HT-29 (cell line): ENCODE results near the gene ABLIM2. TPM values are rescaled to one million over a fixed set of nuclear protein-coding genes. Genes with fewer than 3 reads are reported as not detected.

Source experiments
- DNase-seq: peaks from one replicate; pipeline ENCODE4 v3.0.0-alpha.2; 2015; ENCODE audit warnings: low spot score
- total RNA-seq: library from RNA; depleted of rRNA; stranded (reverse); fragments of >200 nt; shearing (Covaris generic); gene quantifications from 2 replicates; pipeline ENCODE4 v1.2.3, GENCODE V29; 2014

The ABLIM2 gene
- total RNA-seq, 1 experiment from 2014 or later: 0.13 TPM

DNA sequence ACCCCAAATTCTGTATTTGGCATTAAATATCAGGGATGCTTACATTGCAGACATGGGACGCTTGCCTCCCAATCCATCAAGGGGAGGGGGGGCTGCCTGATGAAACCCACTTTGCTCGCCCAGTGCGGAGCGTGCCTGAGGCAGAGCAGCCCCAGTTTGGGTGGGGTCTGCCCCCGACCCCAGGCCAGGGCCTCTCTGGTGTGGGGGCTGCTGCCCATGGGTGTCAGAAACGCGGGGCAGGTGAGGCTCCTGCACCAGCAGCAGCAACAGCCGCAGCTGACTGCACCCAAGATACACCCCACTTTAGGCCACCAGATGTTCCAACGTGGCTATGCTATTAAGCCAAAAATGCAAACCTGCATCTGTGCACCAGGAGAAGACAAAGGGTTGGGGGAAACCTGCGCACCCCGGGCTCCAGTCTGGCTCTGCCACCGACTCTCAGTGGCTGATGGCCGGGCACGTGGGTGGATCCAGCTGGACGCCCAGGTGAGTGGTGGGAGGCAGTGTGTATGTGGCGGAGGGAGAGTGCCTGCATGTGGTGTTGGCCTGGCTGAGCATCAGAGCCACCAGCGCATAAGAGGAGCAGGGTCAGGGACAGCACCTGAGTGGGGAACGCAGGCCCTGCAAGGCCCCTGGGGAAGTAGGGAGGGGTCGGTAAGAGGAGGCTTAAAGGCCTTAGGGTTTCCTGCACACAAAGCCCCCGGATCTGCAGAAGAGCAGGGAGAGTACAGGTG lies 86.2 kb downstream of the ABLIM2 start:
- no peak for DNase-seq

DNA sequence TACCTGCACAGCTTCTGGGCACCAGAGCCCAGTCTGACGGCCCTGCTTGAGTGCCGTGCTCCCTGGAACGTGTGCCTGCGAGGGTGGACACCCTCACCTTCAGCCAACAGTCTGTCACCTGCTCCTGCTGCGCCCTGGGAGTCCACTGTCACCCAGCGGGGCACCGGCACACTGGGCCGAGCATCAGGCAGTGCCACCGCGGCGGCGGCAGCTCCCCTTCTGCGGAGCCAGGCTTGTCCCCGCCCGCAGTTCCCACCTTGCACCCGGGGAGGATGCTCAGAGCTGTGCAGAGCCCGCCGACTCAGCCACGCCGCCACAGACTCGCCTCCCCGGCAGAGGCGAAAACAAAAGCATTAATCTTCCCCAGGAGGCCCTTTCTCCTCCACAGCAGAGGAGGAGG lies 86.8 kb downstream of the ABLIM2 start:
- DNase-seq: no peak

DNA sequence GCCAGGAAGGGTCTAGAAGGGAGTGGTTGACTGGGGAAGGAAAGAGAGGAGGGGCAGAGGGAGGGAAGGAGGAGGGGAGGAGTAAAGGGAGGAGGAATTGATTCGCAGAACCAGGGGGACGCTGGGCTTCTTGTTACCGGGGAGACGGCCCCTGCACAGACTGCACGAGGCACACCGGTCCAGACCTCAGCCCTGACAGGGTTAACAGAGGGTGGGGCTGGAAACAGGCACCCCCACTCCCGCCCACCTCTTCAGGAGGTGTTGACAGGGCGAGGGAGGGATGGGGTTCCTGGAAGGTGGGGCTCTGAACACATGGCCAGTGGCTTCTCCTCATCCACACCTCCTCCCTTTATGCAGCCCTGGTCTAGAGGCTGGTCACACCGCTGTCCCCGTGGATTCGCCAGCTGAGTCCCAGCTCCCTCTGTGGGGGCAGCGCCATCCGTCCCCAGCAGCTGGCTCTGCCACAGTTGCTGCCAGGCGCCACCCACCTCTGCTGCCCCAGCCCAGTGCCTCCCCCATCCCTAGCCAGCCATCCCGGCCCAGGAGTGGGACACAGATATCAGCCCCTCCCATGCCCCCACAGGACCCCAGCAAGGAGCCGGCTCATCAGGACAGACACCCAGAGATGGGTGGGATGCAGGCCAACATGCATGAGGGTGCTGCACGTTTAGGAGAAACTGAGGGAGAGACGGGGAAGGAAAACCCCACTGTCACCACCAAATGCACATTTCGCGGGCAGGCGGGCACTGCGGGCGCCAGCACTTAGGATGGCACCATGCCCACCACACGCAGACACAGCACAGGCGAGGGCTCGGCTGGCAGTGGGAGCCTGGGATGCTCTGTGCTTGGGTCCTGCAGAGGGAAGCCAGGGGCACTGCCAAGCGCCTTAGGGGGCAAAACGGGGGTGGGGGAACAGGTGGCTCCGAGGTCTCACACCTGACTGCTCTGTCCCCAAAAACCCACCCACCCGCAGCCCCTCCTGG lies 87.6 kb downstream of the ABLIM2 start:
- DNase-seq: no peak

DNA sequence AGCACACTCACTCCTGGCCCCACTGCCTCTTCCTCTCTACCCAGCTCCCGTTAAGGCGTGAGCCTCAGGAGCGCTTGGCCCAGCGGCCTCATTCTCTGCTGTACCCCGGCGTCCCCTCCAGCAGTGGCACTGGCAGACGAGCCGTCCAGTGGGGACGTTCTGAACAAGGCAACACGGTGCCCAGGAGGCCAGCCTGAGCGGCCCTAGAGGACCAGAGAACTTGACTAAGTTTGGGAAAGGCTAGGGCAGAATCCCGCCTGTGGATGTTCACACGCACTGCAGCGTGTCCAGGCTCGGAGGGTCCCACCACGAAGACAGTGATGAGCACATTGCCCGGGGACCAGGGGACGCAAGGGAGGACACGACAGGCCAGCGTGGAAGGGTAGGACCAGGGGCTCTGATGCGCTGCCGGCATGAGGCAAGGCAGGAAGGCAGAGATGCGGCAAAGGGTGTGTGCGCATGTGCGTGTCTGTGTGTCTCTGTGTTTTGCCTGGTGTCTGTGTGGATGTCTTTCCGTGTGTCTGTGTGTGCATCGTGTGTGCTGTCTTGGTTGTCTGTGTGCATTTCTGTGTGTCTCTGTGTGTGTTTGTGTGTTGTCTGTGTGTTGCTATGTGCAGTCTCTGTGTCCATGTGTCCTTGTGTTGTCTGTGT lies 89.4 kb downstream of the ABLIM2 start:
- DNase-seq: no peak

DNA sequence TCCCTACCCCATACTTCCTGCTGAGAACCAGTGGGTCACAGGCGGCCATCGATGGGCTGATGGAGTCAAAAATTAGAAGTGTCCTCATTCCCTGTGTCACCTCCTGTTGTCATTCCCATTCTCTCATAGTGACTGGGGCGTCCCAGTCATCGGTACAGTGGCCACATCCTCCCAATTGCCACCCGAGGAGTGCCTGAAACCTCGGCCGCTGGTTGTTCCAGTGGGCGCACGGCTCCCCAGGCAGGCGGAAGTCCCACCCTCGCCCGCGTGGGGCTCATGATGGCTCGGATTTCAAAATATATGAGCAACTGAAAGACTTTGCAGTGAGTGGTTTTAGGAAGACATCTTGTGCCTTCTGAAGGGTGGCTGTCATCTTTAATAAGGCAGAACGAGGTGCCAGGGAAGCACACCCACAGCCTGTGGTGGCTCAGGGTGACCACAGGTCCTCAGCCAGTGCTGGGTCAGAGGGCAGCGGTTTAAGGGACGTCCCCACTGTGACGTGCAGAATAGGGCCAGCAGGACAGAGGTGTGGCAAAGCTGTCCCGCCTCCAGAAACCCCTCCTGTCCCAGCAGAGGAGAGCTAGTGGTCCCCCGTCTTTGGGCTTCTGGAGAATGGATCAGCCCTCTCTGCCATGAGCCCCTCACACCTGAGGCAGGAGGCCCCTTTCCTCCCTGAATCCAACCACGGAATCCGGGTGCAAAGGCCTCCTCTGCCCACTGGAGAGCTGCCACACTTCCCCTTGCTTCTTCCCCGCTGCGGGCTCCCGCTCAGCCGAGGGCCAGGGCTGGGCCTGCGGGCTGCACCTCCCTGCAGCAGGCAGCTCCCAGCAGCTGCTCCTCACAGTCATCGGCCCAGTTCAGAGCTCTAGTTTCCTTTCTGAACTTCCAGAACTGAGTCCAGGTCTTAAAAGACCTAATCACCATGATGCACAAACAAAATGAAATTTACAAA lies 90.4 kb downstream of the ABLIM2 start:
- no peak for DNase-seq

DNA sequence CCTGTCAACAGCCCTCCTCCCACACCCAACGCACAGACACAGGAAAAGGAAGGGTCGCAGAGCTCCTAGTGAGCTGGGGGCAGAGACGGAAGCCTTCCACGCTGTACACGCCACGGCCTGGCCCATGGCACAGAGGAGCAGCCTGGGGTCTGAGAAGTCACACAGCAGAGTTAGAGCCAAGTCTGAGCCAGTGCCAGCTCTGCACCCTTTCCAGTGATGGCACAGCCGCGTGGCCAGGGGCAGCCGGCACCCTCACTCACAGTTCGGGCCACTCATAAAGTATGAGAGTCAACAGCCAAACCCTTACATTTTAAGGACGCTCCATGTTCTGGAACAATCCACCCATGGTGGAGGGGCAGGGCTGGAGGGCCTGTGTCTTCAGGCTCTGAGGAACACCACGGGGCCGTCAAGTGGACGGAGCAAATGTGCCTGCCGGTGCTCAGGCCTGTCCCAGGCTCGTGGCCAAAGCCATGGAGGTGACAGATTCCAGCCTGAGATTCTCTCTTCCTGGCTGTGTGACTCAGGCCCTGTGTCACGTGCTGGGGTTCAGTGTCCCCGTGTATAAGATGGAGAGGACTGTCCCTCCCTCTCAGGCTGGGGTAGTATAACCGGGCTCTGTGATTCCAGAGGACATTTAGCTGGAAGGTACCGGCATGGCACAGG lies 91.2 kb downstream of the ABLIM2 start:
- no peak for DNase-seq

DNA sequence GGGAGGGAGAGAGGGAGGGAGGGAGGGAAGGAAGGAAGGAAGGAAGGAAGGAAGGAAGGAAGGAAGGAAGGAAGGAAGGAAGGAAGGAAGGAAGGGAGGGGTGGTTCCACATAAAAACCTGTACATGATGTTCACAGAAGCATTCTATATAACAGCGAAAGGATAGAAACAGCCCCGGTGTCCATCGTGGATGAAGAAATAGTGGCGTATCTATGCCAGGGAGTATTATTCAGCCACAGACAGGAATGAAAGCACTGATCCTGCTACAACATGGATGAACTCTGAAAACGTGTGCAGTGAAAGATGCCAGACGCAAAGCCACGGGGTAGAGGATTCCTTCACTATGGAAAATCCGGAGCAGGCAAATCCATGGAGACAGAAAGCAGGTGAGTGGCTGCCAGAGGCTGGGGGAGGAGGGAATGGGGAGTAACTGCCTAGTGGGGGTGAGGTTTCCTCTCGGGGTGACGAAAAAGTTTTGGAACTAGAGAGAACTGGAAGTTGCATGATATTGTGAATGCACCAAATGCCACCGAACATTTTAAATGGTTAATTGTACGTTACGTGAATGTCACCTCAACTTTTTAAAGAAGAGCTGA lies 92.2 kb downstream of the ABLIM2 start:
- no peak for DNase-seq

DNA sequence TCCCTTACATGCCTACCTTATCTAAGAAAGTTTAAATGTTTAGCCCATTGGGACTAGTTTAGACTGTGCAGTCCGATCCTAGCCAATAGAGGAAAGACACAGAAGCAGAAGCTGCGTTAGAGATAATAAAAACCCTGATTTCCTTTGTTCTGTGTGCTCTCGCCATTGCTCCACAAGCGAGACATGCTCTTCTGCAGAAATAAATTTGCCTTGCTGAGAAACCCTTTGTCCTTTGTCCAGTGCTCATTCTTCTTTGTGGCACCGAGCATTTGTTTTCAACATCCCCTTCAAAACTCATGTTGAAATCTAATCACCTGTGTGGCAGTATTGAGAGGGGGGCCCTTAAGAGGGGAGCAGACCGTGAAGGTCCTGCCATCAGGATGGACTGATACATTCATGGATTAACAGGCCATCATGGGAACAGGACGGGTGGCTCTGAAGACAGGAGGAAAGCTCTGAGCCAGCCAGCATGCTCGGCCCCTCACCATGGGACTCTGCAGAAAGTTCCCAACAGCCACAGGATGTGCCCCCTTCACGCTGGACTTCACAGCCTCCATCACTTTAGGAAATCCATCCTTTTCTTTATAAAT lies 94.5 kb downstream of the ABLIM2 start:
- no peak for DNase-seq

DNA sequence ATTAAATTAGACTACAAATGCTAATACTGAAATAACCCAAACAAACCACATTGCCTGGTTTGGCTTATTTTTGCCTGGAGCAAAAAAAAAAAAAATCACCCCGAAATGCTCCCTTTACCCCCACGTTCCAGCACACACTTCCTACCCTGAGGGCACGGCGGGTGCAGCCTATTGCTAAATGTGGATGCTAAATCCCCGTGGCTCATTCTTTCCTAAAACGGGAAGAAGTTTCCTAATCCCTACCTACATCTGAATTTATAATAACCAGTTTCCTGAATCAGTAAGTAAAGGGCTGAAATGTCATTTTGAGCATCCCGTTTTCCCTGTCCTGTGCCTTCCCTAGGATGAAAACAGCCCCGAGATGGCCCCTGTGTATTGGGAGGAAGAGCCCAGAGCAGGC lies 97.0 kb downstream of the ABLIM2 start:
- no peak for DNase-seq

DNA sequence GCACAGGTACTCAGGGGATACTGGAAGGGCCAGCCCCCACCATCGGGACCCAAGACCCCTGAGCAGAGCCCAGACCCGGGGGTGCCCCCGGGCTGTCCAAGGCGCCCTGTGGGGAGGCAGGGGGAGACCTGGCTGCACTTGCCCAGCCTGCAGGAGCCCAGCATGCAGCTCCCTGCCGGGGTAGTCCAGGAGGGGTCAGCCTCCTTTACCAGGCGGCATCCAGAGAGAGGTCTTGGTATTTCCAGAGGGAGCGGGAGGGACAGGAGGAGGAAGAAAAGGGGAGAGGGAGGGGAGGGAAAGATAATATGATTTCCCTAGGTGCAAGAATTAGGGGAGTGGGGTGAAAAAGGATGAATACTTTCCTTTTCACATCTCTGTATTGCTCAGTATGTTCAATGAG lies 97.5 kb downstream of the ABLIM2 start:
- no peak for DNase-seq

DNA sequence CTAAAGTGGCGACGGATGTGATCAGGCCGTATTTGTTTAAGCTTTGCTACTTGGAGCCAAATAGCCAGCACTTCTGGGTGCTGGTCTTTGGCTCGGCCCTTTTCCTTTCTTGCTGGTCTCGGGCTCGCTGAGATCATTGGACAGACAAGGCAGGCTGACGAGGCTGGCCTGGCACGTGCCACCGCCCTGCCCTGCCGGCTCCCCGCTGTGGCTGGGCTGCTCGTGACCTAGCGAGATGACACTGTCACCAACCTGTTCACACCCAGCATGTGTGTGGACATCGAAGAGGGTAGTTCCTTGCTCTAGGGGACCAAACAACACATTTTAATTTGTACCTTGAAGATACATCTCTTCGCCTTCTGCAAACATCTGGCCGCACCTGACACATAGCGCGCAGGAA lies 98.0 kb downstream of the ABLIM2 start:
- no peak for DNase-seq

DNA sequence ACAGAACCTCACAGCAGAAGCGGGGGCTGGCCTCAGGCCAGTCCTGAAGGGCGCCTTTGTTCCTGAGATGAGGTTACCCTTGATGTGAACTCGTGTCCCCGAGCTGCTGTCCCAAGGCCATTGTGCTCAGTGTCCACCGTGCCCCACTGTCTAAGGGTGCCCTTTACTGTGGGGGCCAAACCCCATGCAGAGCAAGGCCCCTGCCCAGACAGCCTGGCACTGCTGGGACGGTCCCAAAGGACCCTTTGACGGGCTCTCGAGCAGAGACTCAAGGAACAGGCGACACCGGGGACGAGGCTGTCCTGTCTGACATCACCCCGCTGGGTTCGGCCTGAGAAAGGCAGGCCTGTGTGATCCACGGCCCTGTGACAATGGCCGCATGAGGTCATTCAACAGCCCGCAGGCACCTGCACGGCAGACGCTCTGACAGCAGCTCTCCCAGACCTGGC lies 100.6 kb downstream of the ABLIM2 start:
- DNase-seq: no peak

DNA sequence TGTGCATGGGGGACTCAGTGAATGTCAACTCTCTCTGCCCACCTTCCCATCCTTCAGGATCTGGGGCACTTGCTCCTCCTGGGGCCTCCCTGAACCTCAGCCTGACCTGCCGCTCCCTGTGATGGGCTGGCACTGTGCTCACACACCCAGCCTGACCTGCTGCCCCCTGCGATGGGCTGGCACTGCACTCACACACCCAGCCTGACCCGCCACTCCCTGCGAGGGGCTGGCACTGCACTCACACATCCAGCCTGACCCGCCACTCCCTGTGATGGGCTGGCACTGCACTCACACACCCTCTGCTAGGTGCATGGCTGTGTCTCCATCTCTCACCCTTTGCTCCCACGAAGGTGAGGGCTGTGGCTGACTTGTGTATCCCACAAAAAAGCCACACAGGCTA lies 103.4 kb downstream of the ABLIM2 start:
- DNase-seq: no peak

DNA sequence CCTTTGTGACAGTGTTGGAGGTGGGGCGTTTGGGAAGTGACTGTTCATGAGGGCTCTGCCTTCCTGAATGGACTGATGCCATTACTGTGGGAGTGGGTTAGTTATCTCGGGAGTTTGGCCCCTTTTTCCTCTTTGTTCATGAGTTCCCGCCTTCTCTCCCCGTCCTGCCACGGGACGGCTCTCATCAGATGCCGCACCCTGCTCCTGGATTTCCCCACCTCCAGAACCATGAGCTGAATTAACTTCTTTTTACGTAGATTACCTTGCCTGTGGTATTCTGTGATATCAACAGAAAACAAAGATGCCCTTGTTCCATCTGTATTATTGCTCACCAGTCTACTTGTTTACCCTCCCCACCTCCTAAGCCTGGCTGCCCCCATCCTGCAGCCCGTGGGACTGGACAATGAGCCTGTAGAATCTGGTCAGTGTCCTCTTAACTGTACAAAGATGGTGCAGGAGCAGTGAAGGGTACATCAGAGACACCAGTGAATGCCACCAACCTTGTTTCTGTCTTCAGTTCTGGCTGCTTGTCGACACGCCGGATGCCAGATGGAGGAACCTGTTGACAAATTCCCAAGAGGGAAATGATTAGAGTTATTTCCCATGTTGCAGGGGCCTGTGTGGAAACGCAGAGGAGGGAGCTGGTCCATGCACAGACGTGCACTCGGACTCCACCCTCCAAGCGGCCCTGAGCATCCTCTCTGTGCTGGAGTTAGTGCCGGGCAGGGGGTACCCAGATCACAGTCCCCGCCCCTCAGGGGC lies 104.7 kb downstream of the ABLIM2 start:
- DNase-seq: no peak

DNA sequence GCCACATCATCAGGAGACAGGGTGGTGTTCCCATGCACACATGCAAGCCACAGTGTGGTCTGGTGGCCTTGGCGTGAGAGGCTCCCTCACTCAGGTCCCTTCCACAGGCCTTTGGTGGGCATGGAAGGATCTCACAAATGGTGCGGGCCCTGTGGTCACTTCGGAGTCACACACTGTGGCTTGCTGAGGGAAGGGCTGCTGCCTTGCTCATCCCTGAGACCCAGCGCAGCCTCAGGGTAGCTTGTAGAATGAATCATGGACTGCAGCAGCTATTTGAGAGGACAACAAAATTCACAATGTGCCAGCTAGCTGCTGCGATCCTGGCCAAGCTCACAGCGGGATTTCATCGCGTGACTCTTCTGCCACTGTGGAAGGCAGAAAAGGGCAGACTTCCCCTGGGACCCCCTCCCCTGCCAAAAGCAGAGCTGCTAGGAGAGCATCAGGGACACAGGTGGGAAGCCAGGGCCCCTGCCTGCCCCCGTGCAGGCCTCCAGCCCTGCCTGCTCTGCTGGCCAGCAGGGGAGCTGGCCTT lies 106.4 kb downstream of the ABLIM2 start:
- DNase-seq: no peak

DNA sequence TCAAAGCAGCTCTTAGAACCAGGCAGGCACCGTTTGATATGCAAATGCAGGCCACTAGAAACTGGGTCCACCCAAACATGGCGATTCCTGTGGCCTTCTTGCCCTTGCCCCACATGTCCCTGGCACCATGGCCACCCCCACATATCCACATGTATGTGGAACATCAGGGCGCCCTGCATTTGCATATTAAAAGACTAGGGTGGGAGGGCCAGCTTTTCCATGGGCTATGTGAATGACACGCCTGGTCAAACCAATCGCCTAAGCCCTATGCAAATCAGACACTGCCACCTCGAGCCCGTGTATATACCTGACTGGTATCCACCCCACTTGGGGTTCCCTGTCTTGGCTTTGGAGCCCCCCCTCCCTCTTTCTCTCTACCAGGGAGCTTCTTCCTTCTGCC lies 107.0 kb downstream of the ABLIM2 start:
- no peak for DNase-seq

DNA sequence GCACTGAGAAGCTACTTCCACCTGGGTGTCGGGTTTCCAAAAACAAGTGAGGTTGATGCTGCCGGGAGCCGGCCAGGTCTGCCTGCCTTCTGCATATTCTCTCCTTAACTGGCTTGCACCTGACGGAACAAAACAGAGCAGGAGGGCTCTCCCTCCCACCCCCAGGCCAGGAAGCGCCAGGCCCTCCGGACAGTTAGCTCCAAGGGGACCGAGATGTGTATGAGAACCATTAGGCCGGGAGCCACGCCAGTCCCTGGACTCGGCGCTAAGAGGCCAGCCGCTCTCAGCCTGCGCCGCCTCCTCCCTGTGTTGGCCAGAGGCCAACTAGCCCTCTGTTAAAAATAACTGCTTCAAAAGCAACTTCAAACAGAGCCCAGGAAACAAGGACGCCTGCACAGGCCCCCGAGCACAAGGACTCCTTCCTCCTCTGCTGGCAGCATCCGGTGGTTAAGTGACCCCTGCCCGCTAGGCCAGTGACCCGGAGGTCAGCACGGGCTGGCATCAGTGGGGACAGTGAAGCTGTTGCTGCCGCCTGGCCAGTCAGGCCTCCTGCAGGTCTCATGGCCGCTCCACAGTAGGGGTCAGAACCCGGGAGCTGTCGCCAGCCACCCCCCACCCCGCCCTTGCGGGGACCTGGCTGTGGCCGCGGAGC lies 107.9 kb downstream of the ABLIM2 start:
- DNase-seq: peak; percentile 19

DNA sequence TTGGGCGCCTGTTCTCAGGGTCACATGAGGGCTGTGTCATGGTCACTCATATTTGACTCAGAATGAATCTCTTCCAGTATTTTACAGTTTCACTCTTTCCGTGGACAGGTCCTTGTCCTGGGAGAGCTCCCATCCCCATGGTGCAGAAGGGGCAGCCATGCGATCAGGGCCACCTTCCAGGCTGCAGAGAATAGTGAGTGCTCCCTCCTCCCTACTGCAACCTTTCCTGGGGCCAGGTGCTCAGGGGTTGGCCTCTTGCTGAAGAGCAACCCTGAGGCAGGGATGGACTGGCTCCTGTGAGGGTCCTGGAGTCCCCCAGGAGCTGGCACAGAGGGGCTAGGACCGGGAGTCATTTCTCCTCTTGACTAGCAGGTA lies 108.4 kb downstream of the ABLIM2 start:
- no peak for DNase-seq
